AG04450 (cell line): ENCODE data around the gene GEMIN8. TPM values are rescaled to one million over a fixed set of nuclear protein-coding genes. Genes with fewer than 3 reads are reported as not detected.

ENCODE experiments used
- CTCF ChIA-PET: fragments of 300-600, 350-600 bp; formaldehyde crosslinking; extraction: SDS; loops from one replicate; lab custom pipeline; 2022; ENCODE audit warnings: antibody characterized with exemption, inconsistent platforms; lab: Charles Lee
- POLR2A ChIA-PET: fragments of 350-600 bp; formaldehyde crosslinking; extraction: SDS; loops from one replicate; lab custom pipeline; 2021; ENCODE audit warnings: antibody characterized with exemption, inconsistent platforms; lab: Yijun Ruan, JAX
- DNase-seq: peaks from one replicate; pipeline ENCODE4 v3.0.0-alpha.2; 2011; ENCODE audit warnings: low read depth, low spot score
- H3K27ac ChIP-seq: one replicate; pipeline ENCODE4 v1.5.1; 2012; ENCODE audit warnings: low read depth, low read length, control low read depth
- H3K27me3 ChIP-seq: one replicate; pipeline ENCODE4 v1.6.0; 2012; ENCODE audit warnings: low read length; ENCODE audit not compliant: control insufficient read depth, insufficient read depth
- H3K4me3 ChIP-seq: 2 replicates; pipeline ENCODE4 v1.5.1; 2011; ENCODE audit warnings: mild to moderate bottlenecking, low read depth, low read length, control low read depth
- H3K9me3 ChIP-seq: 2 replicates; pipeline ENCODE4 v1.5.1; 2012; ENCODE audit warnings: low read length; ENCODE audit not compliant: control insufficient read depth, insufficient read depth
- CTCF ChIP-seq: IDR thresholded peaks from 2 replicates; pipeline ENCODE4 v1.5.1; 2011; ENCODE audit warnings: low read depth, low read length, control low read depth, inconsistent platforms
- polyA plus RNA-seq: library from polyadenylated mRNA; depleted of rRNA; stranded (reverse); fragments of >200 nt; gene quantifications from 2 replicates; pipeline ENCODE4 v1.2.3, GENCODE V29; 2011; rRNA removed

GEMIN8 gene
- polyA plus RNA-seq, 1 experiment: 22.1 TPM

GRCh38 chrX:13965531-13965930 lies 64.2 kb downstream of the GEMIN8 start:
- ChIA-PET CTCF (no interaction called here), POLR2A (no interaction called here)
- no peak for TF ChIP-seq CTCF
- no peak overlapping the region for H3K4me3 ChIP-seq
- no peaks in the 10 kb centered on the region for H3K27me3 ChIP-seq
- H3K9me3 ChIP-seq: no peaks in the 10 kb centered on the region
- no peak for DNase-seq
- no peak overlapping the region for H3K27ac ChIP-seq

DNA sequence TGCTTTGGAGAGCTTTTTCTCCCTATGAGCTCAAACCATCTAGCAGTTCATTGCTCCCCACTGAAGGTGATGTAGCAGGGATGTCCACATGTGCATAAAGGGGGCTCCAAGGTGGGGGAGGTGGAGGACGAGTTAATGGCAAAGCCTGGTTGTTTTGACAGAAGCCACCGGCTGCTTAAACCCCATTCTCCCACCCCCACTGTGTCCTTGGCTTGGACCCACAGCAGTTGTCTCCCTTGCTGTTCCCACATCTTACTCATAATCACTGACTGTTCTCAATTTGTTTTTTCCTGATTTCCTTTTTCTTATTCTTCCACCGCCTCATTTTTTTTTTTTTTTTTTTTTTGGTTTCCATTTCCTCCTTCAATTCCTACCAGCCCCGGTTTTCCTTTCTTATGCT lies 72.7 kb downstream of the GEMIN8 start:
- no peak for TF ChIP-seq CTCF
- Histone ChIP-seq H3K9me3 (no peaks in the 10 kb centered on the region), H3K27ac (no peak overlapping the region), H3K27me3 (no peaks in the 10 kb centered on the region), H3K4me3 (no peak overlapping the region)
- ChIA-PET CTCF (no interaction called here), POLR2A (no interaction called here)
- DNase-seq: no peak

Other genes with a start within 250 kb of the GEMIN8 start
- 0.35 and 0.67 TPM in 2 replicates for gene GPM6B, start 212.8 kb downstream of the GEMIN8 start, polyA plus RNA-seq